HG03342 (cell line): Measurements from ENCODE around the gene GKN2.

Source experiments
- ATAC-seq: cut with Tn5 transposase; IDR thresholded peaks from one replicate; pipeline ENCODE4 v1.9.1; 2021; ENCODE audit warnings: mild to moderate bottlenecking, moderate library complexity; ENCODE audit not compliant: unreplicated experiment

The GKN2 gene

GRCh38 chr2:68952887-68953521 is at the start of gene GKN2:
GKN2 (minus strand) TSS chr2:68952893; CDS start chr2:68952861, 32 bp downstream.
- no peak for ATAC-seq

- ATAC-seq = no peak
Observed at GRCh38 chr2:69001879-69002278, 49.2 kb upstream of the GKN2 start.

- ATAC-seq = no peak
Observed at GRCh38 chr2:68997401-68997800, 44.7 kb upstream of the GKN2 start.

GRCh38 chr2:68995916-68996315 is 43.2 kb upstream of the GKN2 start:
- ATAC-seq = no peak

GRCh38 chr2:68994864-68995263 is 42.2 kb upstream of the GKN2 start:
- ATAC-seq = no peak

- ATAC-seq = no peak
Observed at GRCh38 chr2:68993660-68994059, 41.0 kb upstream of the GKN2 start.

GRCh38 chr2:68992933-68993332 is 40.2 kb upstream of the GKN2 start:
- ATAC-seq = no peak

- no peak for ATAC-seq
Observed at GRCh38 chr2:68992341-68992740, 39.6 kb upstream of the GKN2 start.

- no peak for ATAC-seq
Observed at GRCh38 chr2:68989035-68989434, 36.3 kb upstream of the GKN2 start.

GRCh38 chr2:68987021-68987503 is 34.4 kb upstream of the GKN2 start:
- no peak for ATAC-seq

GRCh38 chr2:68980956-68981355 is 28.3 kb upstream of the GKN2 start:
- ATAC-seq = no peak

- ATAC-seq = no peak
Observed at GRCh38 chr2:68978098-68978497, 25.4 kb upstream of the GKN2 start.

GRCh38 chr2:68977453-68977852 is 24.8 kb upstream of the GKN2 start:
- no peak for ATAC-seq

- ATAC-seq = no peak
Observed at GRCh38 chr2:68975844-68976243, 23.2 kb upstream of the GKN2 start.

- ATAC-seq = no peak
Observed at GRCh38 chr2:68974946-68975665, 22.4 kb upstream of the GKN2 start.

- no peak for ATAC-seq
Observed at GRCh38 chr2:68974251-68974650, 21.6 kb upstream of the GKN2 start, which contains the start of gene GKN1. GKN1 (plus strand) TSS chr2:68974636; CDS start chr2:68974678, 42 bp downstream.

GRCh38 chr2:68971591-68972231 is 19.0 kb upstream of the GKN2 start:
- ATAC-seq = no peak

GRCh38 chr2:68970566-68971265 is 18.0 kb upstream of the GKN2 start:
- ATAC-seq = no peak

GRCh38 chr2:68969736-68970490 is 17.2 kb upstream of the GKN2 start:
- ATAC-seq = no peak

GRCh38 chr2:68968221-68968620 is 15.5 kb upstream of the GKN2 start:
- no peak for ATAC-seq

GRCh38 chr2:68964282-68964681 is 11.6 kb upstream of the GKN2 start:
- ATAC-seq = no peak
